NCI-H1105 (cell line): ENCODE results near the gene CCDC134.
"Not testable (repeated sequence)": the region's sequence is repeated elsewhere in the genome, so short reads cannot be mapped to it uniquely, and the experiment has no call there.

ENCODE experiments used
- DNase-seq: peaks from one replicate; lab custom pipeline; 2025; lab: John Stamatoyannopoulos, UW

CCDC134 gene

DNA sequence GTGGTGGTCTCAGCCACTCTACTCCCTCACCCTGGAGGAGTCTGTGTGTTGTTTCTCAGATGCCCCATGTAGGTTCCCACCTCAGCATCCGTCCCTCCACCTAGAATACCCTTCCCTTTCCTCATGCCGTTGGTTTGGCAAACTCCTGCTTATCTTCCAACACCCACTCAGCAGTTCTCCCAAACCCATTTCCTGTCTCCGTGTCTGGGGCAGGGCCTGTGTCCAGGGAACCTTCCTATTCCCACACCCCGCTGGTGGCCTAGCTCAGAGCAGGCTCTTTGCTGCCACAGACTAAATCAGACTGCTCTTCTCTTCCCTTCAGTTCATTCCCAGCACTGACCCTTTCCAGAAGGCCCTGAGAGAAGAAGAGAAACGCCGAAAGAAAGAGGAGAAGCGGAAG, 24.9 kb downstream of the CCDC134 start:
- no peak for DNase-seq

DNA sequence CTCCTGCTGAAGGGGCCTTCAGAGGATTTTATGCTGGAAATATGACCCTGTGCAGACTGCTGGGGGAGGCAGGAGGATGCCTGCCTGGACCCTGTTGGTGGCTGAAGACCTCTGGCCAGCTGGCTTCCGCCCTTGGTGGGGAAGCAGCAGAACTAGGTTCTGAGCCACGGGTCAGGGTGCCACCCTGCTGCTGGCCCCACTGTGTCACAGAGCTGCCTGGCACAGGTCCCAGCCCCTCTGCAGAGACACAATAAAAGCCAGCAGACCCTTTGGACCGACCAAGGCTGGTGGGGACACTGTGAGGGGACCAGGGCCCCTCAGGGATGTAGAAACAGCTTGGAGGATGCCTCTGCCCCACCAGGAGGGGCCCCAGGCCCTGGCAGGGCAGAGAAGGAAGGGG, 25.5 kb downstream of the CCDC134 start:
- no peak for DNase-seq

DNA sequence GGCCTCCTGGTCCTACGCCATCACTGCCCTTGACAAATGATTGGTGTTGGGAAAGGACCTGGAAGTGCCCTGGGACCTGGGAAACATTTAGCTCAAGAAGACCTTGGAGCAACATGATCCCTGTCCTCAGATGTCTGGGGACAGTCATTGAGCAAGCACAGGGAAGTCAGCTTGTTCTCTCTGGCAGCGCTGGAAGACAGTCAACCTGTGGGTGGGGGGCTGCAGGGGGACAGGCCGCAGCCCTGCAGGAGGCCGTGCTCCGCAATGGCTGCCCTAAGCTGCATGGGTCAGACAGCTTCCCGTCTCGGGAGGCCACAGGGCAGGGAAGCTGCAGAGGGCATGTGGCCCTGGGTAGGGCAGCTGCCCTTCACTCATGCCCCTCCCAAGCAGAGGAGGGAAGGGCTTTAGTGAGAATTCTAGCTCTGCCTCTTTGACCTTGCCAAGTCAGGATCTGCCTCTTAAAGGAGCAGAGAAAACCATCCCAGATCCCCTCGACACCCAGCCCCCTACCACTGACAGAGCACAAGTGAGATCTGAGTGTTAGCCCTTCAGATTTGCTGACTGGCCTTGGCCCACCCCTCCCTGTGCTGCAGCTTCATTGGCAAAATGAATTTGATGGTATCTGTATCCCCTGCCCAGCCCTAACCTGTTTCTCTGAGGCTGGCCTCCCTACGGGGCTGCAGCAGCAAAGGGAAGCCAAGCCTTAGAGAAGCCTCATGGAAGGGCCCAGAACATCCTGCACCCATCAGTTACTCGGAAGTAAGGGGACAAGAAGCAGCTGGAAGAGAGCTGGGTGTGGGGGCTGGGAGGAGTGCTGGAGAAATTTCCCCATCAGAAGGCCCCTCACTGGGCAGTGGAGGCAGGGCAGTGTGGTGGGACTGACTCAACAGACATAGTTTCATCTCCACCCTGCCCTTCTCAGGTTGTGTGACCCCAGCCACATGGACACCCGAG, 26.2 kb downstream of the CCDC134 start:
- DNase-seq = no peak

DNA sequence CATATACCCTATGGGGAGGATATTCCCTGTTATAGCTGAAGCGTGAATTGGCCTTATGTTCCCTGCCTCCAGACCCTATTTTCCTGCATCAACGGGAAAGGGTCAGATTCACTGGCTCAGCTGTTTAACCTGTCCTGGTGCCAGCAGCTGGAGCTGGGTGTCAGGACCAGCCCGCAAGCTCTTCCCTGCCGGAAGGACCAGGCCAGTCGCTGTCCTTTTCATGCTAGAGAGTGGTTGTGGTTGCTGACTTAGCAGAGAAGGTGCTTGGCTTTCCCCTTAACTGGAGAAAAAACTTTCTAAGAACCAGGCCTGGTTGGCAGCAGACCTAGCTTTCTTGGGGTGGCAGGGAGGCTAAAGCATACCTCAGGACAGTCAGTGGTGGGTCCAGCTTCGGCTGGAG, 27.2 kb downstream of the CCDC134 start:
- no peak for DNase-seq

DNA sequence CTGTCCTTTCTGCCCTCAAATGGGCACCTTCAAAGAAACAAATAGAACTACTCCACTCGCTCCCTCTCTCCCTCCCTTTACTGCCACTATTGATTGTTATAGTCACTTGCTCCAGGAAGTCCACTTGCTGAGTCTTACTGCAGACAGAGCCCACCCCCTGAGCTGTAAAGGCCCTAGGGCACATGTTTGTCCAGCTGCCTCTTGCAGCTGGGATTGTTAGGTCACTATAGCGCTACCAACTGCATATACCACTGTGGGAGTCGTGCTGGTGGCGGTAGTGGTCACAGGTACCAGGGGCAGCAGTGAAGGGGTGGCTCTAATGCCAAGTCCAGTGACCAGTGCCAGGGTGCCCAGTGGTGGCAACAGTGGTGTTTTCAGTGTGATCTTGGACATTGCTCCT, 28.0 kb downstream of the CCDC134 start:
- no peak for DNase-seq

DNA sequence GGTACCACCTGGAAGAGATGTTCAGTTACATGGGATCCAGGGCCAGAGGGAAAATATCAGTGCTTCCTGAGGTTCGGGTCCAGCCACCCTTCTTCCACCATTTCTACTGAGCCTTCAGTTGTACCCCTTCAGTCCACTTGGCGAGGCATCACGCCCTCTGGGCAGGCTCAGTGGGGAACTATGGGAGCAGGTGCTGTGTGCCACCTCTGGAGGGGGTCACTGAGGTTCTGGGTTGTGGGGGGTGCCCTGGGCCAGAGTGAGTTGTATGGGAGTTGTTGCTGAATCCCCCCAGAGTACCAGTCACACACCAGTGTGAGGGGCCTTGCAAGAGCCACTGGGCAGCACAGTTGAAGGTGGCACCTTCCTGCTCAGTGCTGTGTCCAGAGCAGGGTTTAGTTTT, 29.7 kb downstream of the CCDC134 start:
- no peak for DNase-seq

DNA sequence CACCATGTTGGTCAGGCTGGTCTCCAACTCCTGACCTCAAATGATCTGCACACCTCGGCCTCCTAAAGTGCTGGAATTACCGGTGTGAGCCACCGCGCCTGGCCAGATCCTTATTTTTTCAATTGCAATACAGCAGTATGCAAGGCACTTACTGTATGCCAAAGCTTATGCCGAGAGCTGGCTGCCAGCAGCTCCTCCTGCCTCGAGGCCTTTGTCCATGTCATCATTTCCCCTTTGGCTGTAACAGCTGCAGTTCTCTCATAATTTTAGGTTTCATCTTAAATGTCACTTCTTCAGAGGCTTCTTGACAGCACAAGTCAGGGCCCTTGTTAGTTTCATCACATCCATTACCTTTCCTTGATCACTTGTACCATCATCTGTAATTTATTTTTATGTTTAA, 30.9 kb downstream of the CCDC134 start:
- DNase-seq = no peak

DNA sequence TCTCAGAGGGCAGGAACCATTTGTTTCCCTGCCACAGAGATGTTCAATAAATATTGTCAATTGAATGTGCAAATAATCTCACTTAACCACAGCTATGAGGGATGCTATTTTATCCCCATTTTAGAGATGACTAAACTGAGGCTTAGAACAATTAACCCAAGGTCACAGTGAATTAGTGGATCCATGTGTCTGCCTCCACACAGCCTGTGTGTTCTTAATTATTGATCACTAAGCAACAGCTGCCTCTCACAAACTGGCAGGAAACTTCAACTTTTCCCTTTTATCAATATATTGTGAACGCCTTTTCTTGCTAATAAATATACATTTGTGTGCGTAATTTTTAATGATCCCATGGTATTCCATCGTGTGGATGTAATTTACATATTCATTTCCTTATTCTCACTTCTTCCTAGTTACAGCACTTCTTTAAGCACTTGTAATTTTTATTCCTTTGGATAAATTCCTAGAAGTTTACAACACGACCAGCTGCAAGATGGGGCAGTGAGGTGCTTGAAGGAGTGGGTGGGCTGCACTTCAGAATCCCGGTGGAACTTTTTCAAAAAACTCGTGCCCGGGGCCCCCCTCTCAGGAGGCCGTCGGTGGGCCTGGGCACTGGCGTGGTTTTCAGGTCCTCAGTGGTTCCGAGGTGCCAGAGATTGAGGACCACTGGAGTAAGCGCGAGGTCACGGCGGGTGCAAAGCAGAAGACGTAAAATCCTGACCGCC, 31.5 kb downstream of the CCDC134 start:
- DNase-seq = no peak

DNA sequence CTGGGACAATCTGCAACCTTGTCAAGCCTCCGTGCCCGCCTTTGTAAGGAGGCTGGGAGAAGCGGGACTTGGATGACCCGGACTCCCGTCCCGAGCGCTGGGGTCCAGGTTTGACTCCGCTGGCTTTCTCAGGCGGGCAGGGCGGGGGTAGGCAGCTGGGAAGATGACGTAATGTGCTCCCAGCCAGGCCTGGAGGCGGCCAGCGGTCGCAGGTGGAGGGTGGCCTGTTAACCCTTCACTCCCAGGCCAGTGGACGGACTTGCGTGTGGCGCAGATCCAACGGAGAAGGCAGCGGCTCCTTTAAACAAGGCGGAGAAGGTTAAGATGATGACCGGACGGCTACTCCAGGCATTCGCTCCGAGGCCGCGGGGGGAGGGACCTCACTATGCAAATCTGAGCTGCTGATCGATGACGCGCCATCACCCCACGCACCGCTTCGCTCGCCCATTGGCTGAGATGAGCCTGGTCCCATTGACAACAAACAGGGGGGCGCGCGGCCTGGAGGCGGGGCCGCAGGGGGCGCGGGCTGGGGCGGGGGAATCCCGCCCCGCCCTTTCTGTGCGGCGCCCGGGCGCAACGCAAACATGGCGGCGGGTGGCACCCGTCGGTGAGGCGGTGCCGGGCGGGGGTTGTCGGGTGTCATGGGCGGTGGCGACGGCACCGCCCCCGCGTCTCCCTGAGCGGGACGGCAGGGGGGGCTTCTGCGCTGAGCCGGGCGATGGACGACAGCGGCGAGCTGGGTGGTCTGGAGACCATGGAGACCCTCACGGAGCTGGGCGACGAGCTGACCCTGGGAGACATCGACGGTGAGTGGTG, 32.3 kb downstream of the CCDC134 start, which contains the start of gene SREBF2:
SREBF2 (plus strand) TSS at position 553 of the 816 bp plus-strand sequence; CDS start at position 719, 166 bp downstream.
- DNase-seq = peak; percentile 99

DNA sequence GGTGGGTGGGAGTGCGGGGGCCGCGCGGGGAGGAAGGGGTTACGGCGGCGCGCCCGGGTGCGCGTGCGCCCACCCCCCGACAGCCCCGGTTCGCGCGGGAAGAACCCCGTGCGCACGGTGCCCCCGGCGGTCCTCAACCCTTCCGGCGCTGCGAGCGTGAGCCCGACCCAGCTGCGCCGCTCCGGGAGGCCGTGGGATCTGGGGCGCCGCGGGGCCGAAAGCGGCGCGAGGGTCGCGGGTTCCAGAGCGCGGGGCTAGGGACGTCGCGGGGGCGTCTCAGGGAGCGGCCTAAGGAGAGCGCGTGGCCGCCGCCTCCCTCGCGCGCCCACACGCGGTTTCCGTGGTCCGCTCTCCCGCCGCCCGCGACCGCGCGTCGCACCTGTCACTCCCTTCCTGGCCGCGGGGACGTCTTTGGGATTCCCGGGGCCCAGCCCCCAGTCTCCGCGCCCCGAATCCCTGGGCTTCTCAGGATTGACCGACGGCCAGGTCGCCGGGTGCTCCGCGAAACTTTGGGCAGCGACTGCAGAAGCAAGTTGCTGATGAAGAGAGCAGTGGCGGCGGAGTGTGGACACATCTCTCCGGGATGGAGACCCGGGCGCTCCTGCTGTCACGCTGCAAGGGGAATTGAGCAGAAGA, 33.0 kb downstream of the CCDC134 start:
- no peak for DNase-seq

DNA sequence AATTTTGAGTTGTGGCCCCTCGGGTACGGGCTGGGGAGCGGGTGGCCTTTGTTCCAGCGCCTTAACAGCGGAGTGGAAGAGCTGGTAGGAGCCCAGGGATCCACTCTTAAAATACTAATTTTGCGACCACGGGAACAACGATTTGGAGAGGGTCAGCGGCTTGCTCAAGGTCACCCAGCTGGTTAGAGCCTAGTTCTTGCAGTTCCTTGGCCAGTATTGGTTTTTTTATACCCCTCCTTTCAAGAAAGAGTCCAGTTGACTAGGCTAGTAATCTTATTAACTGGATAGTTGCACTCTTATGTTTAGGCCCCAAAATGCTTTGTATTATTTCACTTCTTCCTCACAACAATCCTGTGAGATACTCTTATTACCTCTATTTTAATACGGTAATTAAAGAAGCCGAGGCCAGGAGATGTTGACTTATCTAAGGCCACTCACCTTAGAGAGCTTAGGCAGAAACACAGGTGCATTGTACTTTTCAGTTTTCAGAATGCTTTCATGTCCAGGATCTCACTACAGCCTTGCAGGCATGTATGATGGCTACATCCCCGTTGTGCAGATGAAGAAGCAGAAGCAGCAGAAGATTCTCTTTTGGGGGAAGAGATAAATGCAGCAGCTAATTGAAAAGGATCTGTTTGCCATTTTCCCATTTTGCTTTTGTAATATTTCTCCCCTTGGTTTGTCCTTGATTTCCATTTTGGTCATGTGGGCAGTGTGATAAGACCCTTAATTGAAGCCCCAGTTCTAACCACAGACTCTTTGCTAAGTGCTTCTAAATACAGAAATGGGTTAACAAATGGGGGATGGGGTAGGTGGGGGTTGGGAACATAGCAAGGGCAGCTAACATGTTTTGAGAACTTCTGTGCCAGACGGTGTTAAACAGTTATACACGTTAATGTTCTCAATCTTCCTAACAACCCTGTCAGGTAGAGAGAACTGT, 33.8 kb downstream of the CCDC134 start:
- no peak for DNase-seq

DNA sequence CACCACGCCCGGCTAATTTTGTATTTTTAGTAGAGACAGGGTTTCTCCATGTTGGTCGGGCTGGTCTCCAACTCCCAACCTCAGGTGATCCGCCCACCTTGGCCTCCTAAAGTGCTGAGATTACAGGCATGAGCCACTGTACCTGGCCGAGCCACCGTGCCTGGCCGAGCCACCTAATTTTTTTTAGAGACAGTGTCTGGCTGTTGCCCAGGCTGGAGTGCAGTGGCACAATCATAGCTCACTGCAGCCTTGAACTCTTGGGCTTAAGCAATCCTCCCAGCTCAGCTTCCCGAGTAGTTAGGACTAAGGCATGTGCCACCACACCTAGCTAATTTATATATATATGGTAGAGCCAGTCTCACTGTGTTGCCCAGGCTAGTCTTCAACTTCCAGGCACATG, 35.0 kb downstream of the CCDC134 start:
- not testable (repeated sequence) for DNase-seq

DNA sequence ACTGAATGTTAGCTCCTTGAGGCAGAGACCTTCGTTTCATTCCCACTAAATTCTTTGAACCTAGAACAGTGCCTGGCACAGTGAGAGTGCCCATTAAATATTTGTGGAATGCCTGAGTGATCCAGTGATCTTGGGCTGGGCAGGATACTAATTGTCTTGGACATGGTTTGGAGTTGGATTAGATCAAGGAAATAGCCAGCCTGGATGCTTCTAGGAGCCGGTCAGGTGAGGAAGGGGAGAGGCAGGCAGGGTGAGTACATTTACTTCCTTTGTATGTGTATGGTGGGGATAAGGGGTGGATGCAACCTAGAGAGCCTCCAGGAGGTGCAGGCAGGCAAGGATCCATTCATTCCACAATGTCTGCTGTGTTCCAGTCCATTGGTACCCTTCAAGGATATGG, 36.1 kb downstream of the CCDC134 start:
- no peak for DNase-seq

DNA sequence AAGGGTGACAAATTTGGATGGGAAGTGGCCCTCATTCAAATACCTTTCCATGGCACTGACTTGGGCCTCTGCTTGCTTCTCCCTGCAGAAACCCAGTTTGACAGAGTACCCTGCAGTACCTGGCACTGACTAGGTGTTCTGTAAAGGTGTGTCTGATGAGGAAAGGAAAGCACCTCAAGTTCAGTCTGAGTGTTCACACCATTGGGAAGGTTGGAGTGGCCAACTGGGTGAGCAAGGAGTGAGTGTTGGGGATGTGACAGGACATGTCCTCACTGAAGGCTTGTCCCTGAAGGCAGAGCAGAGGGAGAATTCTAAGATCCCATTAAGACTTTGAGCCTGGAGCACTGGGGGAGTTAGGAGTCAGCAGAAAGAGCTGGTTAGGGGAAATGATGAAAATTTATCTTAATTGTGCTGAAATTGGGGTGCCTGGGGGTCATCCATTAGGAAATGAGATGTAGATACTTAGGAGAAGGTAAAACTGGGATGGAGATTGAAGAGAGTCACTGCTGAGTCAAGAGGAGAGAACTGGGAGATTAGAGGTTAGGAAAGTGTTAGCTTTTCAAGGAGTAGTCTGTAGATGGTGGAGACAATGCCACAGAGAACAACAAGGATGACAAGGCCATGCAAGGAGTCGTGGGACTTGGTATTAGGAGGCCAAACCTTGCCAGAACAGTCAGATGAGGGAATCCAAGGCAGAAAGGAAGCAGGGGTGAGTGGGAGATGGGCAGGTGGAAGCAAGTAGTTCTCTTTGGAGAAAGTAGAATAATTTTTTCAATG, 38.6 kb downstream of the CCDC134 start:
- no peak for DNase-seq

DNA sequence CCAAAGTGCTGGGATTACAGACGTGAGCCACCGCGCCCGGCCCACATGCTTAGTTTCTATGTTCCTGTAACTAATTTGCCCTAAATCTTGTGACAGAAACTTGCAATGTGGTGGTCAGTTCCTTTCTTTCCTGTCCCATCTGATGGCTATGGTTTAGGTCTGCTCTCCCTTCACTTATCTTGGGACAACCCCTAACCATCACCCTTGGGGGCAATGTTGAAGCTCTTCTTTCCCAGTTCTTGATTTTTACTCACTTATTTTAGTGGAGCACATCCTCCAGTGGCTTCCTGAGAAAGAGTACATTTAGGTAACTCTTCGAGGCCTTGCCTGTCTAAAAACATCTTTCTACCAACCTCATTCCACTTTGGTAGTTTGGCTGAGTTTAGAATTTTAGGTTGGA, 39.7 kb downstream of the CCDC134 start:
- DNase-seq = no peak

DNA sequence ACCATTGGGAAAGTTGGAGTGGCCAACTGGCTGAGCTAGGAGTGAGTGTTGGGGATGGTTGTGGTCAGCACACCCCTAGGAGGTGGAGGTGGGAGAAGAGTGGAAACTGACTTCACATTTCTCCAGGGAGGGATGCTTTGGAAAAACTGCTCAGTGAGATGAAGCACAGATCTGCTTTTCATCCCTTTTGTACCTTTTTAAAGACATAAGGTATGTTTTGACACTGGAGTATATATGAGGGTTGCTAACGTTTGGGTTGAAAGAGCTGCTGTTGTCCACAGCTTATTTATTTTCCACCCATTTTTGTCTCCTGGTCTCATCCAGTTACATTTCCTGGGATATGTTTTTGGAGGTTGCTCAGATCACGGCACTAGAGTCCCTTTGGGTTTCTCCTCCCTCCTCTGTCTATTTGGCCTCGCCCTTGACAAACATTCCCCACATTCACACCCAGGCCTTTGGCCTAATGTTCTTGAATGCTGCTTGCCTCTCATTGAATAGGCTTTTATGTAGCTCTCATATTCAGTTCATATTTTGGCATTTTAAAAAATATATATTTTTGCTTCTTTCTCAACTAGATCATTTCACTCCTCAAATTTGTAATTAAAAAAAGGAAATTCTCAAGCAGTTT, 40.7 kb downstream of the CCDC134 start:
- no peak for DNase-seq

DNA sequence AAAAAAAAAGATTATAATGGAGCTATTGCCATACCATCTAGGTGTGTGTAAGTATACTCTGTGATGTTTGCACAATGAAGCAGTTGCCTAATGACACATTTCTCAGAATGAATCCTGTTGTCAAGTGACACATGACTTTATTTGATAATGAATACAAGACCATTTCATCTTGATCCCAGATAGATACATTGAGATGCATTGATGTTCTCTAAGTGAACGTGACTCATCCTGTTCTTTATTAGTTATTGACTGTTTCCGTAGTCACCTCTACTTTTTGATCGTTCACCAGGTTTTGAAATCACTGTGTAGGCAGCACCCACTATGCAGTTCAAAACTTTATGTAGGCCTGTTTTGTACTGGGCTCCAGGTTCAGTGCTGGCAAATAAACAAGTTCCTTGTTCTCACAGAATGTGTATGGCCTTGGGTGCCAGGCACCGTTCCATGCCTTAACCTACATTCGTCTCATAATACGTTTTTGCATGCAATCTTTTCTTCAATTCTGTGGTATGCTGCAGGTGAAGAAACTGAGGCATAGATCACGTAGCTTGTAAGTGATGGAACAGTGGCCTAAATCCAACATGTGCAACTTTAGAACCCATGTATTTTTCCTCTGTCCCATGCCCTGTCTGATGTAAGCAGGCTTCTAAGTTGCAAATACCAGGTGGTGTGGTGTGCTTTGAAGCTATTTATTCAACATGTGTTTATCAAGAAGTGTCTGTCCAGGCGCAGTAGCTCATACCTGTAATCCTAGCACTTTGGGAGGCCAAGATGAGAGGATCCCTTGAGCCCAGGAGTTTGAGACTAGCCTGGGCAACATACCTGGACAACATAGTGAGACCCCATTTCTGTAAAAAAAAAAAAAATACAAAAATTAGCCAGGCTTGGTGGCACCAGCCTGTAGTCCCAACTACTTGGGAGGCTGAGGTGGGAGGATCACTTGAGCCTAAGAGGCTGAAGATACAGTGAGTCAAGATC, 42.8 kb downstream of the CCDC134 start:
- no peak for DNase-seq

DNA sequence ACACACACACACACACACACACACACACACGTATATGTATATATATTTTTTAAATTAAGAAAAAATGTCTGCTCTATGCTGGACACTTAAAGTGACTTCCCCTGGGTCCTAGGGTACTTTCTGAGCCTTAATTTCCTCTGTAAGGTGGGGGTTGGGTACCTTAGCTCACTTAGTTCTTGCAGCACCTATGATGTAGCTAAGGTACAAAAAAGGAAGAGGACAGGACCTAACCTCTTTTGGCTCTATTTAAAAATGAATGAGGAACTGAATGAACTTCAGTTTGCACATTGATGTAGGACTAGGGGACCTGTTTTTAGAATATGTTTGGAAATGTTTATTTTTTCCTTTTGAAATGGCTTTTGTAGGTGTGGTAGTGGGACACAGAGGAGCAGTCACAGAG, 43.6 kb downstream of the CCDC134 start:
- DNase-seq = no peak
